ENCODE measurements around the gene SNED1.

DNA sequence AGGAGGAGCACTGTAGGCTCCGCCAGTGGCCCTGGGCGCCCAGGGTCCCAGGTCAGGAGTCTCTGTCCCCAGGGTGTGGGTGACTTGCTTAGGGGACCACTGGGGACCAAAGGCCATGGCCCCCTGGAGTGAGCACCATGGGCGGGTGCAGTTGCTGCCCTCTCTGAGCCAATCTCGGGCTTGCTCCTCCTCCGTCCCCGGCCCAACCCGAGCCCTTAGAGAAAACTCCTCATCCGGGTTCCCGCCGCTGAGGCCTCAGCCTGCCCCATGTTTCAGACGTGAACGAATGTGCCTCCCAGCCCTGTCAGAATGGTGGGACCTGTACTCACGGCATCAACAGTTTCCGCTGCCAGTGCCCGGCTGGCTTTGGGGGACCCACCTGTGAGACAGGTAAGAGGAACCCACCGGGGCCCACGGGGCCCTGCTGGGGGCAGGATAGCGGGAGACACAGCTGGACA lies 38.6 kb downstream of the SNED1 start:
- TF ChIP-seq, protein P1, sequence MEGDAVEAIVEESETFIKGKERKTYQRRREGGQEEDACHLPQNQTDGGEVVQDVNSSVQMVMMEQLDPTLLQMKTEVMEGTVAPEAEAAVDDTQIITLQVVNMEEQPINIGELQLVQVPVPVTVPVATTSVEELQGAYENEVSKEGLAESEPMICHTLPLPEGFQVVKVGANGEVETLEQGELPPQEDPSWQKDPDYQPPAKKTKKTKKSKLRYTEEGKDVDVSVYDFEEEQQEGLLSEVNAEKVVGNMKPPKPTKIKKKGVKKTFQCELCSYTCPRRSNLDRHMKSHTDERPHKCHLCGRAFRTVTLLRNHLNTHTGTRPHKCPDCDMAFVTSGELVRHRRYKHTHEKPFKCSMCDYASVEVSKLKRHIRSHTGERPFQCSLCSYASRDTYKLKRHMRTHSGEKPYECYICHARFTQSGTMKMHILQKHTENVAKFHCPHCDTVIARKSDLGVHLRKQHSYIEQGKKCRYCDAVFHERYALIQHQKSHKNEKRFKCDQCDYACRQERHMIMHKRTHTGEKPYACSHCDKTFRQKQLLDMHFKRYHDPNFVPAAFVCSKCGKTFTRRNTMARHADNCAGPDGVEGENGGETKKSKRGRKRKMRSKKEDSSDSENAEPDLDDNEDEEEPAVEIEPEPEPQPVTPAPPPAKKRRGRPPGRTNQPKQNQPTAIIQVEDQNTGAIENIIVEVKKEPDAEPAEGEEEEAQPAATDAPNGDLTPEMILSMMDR (IDR thresholded peaks at IDR 0.05; ENCODE audit: low read depth, low read length, poor library complexity, severe bottlenecking): no peak
- no peak for TF ChIP-seq EZH2phosphoT487 (IDR thresholded peaks at IDR 0.05; ENCODE audit: borderline replicate concordance, low read length)

Measured in DOHH2 (cell line).